ENCODE results near the gene S1PR2. TPM values are rescaled to one million over a fixed set of nuclear protein-coding genes. Genes with fewer than 3 reads are reported as not detected.

Gene S1PR2
- total RNA-seq, 1 donor from 2014 or later = 5.6 TPM

DNA sequence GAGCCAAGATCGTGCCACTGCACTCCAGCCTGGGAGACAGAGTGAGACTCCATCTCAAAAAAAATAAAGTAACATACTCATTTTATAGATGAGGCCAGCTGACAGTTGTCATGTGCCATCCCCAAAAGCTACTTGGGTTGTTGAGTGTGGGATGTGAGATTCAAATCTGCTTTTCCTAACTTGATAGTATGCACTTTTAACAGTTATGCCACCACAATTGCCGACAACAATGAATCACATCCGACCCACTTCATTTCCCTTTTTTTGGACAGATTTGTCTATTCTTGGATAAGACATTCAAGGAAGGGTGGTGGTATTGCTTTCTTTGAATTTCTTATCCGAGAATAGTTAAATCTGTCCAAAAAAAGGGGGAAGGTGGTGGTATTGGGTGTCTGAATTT is 20.1 kb downstream of the S1PR2 start:
- intact Hi-C loops (cut with micrococcal nuclease) = no loop called here
- DNase-seq (no peak), ATAC-seq (ENCODE audit: low read depth) (no peak)
- no peaks in the 10 kb centered on the region for H3K36me3 Mint-ChIP-seq (ENCODE audit: low read depth)
- H3K27me3 Mint-ChIP-seq = no peaks in the 10 kb centered on the region
- H3K27ac Mint-ChIP-seq = no peak overlapping the region
- no peak overlapping the region for H3K4me3 Mint-ChIP-seq
- H3K9me3 Mint-ChIP-seq = peaks cover 3% of the 10 kb centered on the region
- no peaks in the 10 kb centered on the region for H3K4me1 Mint-ChIP-seq
- ChIA-PET POLR2A (interaction anchor here (0.6 kb wide), 1 partner anchor 26 kb away, joined by 3 read pairs; no protein-coding TSS in a partner anchor), CTCF (interaction anchor here (1.6 kb wide), 1 partner anchor 9 kb away, joined by 3 read pairs; no protein-coding TSS in a partner anchor)
- TF ChIP-seq, protein P1, sequence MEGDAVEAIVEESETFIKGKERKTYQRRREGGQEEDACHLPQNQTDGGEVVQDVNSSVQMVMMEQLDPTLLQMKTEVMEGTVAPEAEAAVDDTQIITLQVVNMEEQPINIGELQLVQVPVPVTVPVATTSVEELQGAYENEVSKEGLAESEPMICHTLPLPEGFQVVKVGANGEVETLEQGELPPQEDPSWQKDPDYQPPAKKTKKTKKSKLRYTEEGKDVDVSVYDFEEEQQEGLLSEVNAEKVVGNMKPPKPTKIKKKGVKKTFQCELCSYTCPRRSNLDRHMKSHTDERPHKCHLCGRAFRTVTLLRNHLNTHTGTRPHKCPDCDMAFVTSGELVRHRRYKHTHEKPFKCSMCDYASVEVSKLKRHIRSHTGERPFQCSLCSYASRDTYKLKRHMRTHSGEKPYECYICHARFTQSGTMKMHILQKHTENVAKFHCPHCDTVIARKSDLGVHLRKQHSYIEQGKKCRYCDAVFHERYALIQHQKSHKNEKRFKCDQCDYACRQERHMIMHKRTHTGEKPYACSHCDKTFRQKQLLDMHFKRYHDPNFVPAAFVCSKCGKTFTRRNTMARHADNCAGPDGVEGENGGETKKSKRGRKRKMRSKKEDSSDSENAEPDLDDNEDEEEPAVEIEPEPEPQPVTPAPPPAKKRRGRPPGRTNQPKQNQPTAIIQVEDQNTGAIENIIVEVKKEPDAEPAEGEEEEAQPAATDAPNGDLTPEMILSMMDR (IDR thresholded peaks at IDR 0.05) = no peak

- ChIA-PET POLR2A (no interaction called here), CTCF (interaction anchor here (2.1 kb wide), 1 partner anchor 41 kb away, joined by 5 read pairs; no protein-coding TSS in a partner anchor)
- Mint-ChIP-seq H3K36me3 (ENCODE audit: low read depth) (no peaks in the 10 kb centered on the region), H3K27ac (no peak overlapping the region), H3K27me3 (no peaks in the 10 kb centered on the region), H3K4me3 (no peak overlapping the region), H3K4me1 (no peaks in the 10 kb centered on the region), H3K9me3 (peaks cover 3% of the 10 kb centered on the region)
- ATAC-seq (ENCODE audit: low read depth) (no peak), DNase-seq (no peak)
- TF ChIP-seq, protein P1 (IDR thresholded peaks at IDR 0.05) = no peak
- intact Hi-C loops (cut with micrococcal nuclease) = no loop called here
These were observed 21.8 kb downstream of the S1PR2 start for GRCh38 chr19:10209315-10209714.

DNA sequence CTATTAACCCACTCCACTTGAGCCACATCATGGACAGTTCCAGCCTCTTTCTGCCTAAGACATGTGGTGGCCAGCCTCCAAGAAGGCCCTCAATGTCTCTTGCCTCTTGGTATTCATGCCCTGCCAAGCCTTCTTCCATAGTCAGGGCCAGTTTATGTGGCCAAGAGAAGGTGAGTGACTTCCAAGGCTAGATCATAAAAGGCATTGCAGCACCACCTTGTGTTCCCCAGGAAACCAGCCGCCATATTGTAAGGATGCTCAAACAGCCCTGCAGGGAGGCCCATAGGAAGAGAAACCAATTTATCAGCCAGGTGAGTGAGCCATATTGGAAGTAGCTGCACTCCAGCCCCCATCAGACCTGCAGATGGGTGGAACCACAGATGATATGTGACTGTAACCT is 24.1 kb downstream of the S1PR2 start:
- ATAC-seq (ENCODE audit: low read depth) (no peak), DNase-seq (no peak)
- intact Hi-C loops (cut with micrococcal nuclease) = no loop called here
- Mint-ChIP-seq H3K4me1 (no peaks in the 10 kb centered on the region), H3K9me3 (peaks cover 3% of the 10 kb centered on the region), H3K27ac (no peak overlapping the region), H3K36me3 (ENCODE audit: low read depth) (no peaks in the 10 kb centered on the region), H3K27me3 (no peaks in the 10 kb centered on the region), H3K4me3 (no peak overlapping the region)
- ChIA-PET CTCF (interaction anchor here (1.3 to 1.4 kb wide), 2 partner anchors 43 to 182 kb away, joined by 3 read pairs; no protein-coding TSS in a partner anchor), POLR2A (interaction anchor here (0.7 kb wide), 1 partner anchor 30 kb away, joined by 6 read pairs; no protein-coding TSS in a partner anchor)
- TF ChIP-seq, protein P1 (IDR thresholded peaks at IDR 0.05) = no peak

DNA sequence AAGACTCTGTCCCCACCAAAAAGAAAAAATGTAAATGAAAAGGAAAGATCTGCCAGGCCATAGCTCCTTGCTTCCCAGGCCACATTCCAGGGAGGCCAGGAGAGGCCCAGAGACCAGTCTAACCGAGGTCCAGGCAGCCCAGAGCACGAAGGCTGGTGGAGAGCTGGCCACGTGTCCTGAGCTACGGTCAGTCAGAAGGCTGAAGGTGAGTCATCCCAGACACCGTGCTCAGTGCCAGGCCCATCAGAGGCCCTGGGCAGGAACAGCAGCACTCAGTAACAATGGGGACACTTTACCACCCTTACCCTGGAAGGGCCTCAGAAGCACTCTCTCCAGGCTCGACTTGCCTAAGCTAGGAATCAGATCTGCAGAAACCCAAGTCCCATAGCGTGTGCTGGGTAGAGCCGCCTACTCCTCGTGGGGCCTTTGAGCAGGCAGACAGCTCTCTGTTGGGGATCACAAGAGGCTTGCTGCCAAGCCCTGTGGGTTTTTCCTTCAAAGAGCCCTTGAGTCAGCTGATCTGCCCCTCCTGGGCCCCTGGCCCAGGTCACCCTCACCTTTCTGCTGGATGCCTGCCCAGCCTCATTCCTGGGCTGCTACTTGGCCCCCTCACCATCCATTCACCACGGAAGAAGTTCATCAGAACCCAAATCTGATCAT is 24.8 kb downstream of the S1PR2 start:
- no peaks in the 10 kb centered on the region for H3K27me3 Mint-ChIP-seq
- CTCF ChIA-PET = interaction anchor here (1.3 to 1.4 kb wide), 2 partner anchors 44 to 182 kb away, joined by 3 read pairs; no protein-coding TSS in a partner anchor
- no peaks in the 10 kb centered on the region for H3K36me3 Mint-ChIP-seq (ENCODE audit: low read depth)
- DNase-seq (no peak), ATAC-seq (ENCODE audit: low read depth) (no peak)
- intact Hi-C loops (cut with micrococcal nuclease) = no loop called here
- TF ChIP-seq, protein P1 (IDR thresholded peaks at IDR 0.05) = no peak
- H3K9me3 Mint-ChIP-seq = peaks cover 3% of the 10 kb centered on the region
- no peak overlapping the region for H3K27ac Mint-ChIP-seq
- no peak overlapping the region for H3K4me3 Mint-ChIP-seq
- no peaks in the 10 kb centered on the region for H3K4me1 Mint-ChIP-seq
- POLR2A ChIA-PET = interaction anchor here (0.7 kb wide), 1 partner anchor 30 kb away, joined by 6 read pairs; no protein-coding TSS in a partner anchor

DNA sequence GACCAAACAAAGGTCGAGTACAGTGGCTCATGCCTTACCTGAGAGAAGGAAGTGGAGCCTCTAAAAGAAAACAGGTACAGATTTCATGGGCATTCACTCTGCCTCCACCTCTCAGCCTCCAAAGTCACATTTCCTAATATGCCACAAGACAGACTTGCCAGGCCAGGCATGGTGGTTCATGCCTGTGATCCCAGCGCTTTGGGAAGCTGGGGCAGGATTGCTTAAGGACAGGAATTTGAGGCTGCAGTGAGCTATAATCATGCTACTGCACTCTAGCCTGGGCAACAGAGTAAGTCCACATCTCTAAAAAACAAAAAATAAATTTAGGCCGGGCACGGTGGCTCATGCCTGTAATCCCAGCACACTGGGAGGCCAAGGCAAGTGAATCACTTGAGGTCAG is 25.5 kb downstream of the S1PR2 start:
- Mint-ChIP-seq H3K27ac (no peak overlapping the region), H3K4me1 (no peaks in the 10 kb centered on the region), H3K4me3 (no peak overlapping the region), H3K9me3 (peaks cover 3% of the 10 kb centered on the region), H3K27me3 (no peaks in the 10 kb centered on the region), H3K36me3 (ENCODE audit: low read depth) (no peaks in the 10 kb centered on the region)
- ATAC-seq (ENCODE audit: low read depth) = no peak
- no peak for DNase-seq
- ChIA-PET POLR2A (no interaction called here), CTCF (interaction anchor here (1.4 kb wide), 1 partner anchor 44 kb away, joined by 3 read pairs; no protein-coding TSS in a partner anchor)
- intact Hi-C loops (cut with micrococcal nuclease) = no loop called here
- TF ChIP-seq, protein P1 (IDR thresholded peaks at IDR 0.05) = no peak
